Neural crest cell (in vitro differentiated cells): ENCODE measurements around the gene RYR1. TPM values are rescaled to one million over a fixed set of nuclear protein-coding genes. Genes with fewer than 3 reads are reported as not detected.

ENCODE experiments used
- DNase-seq: peaks from one replicate; pipeline ENCODE4 v3.0.0; 2021; ENCODE audit warnings: low read depth, mixed read lengths, low spot score
- H3K27ac Mint-ChIP-seq: one replicate; pipeline ENCODE4 v1.8.0; 2021; ENCODE audit warnings: mild to moderate bottlenecking, mixed read lengths; ENCODE audit not compliant: unreplicated experiment
- H3K27me3 Mint-ChIP-seq: 2 replicates; pipeline ENCODE4 v1.8.0; 2021; ENCODE audit warnings: low read depth, mild to moderate bottlenecking, mixed read lengths
- H3K36me3 Mint-ChIP-seq: 2 replicates; pipeline ENCODE4 v1.8.0; 2021; ENCODE audit warnings: low read depth, mild to moderate bottlenecking, mixed read lengths
- H3K4me1 Mint-ChIP-seq: 2 replicates; pipeline ENCODE4 v1.8.0; 2021; ENCODE audit warnings: mixed read lengths
- H3K4me3 Mint-ChIP-seq: one replicate; pipeline ENCODE4 v1.8.0; 2021; ENCODE audit warnings: mild to moderate bottlenecking, mixed read lengths
- H3K9me3 Mint-ChIP-seq: 2 replicates; pipeline ENCODE4 v1.8.0; 2021; ENCODE audit warnings: mixed read lengths
- CTCF ChIP-seq: fragments of 200-600 bp; sonication (generic); conservative IDR thresholded peaks from 2 replicates; pipeline ENCODE4 v1.5.0; 2021; ENCODE audit warnings: antibody characterized with exemption, mild to moderate bottlenecking
- long read RNA-seq: library from polyadenylated mRNA; unstranded; transcript quantifications from one replicate; pipeline ENCODE4 v2.0.0, GENCODE V29; 2020
- total RNA-seq: library from RNA; stranded (reverse); gene quantifications from 2 replicates; pipeline ENCODE4 v1.2.1, GENCODE V29; 2021

RYR1 gene
- total RNA-seq = 1.1 and 1.5 TPM in 2 replicates
- long read RNA-seq = 0 reads

- no peak within 1 kb of the TSS for H3K27ac Mint-ChIP-seq
- H3K4me1 Mint-ChIP-seq = peaks cover 13% of the 10 kb centered on the region
- no peak within 1 kb of the TSS for H3K4me3 Mint-ChIP-seq
- TF ChIP-seq CTCF = no peak
- H3K36me3 Mint-ChIP-seq = no peaks in the 10 kb centered on the region
- peaks cover 9% of the 10 kb centered on the region for H3K27me3 Mint-ChIP-seq
- DNase-seq = peak; percentile 56
- no peaks in the 10 kb centered on the region for H3K9me3 Mint-ChIP-seq
Observed at GRCh38 chr19:38433268-38433733, at the start of gene RYR1. Gene RYR1 (plus strand): TSS chr19:38433691. CDS start chr19:38433830, 139 bp downstream.

- DNase-seq = no peak
- TF ChIP-seq CTCF = no peak
- peaks cover 10% of the 10 kb centered on the region for H3K4me1 Mint-ChIP-seq
- no peak overlapping the region for H3K4me3 Mint-ChIP-seq
- no peaks in the 10 kb centered on the region for H3K9me3 Mint-ChIP-seq
- H3K27ac Mint-ChIP-seq = no peak overlapping the region
- peaks cover 15% of the 10 kb centered on the region for H3K36me3 Mint-ChIP-seq
- H3K27me3 Mint-ChIP-seq = peaks cover 4% of the 10 kb centered on the region
Observed at GRCh38 chr19:38383743-38384142, 49.7 kb upstream of the RYR1 start.

- peak overlapping the region; percentile 64 for H3K4me3 Mint-ChIP-seq
- H3K36me3 Mint-ChIP-seq = peaks cover 11% of the 10 kb centered on the region
- peaks cover 4% of the 10 kb centered on the region for H3K27me3 Mint-ChIP-seq
- DNase-seq = no peak
- H3K4me1 Mint-ChIP-seq = peaks cover 12% of the 10 kb centered on the region
- no peaks in the 10 kb centered on the region for H3K9me3 Mint-ChIP-seq
- H3K27ac Mint-ChIP-seq = no peak overlapping the region
- peak; percentile 23 for TF ChIP-seq CTCF
Observed at GRCh38 chr19:38384209-38385027, 49.1 kb upstream of the RYR1 start.

GRCh38 chr19:38385057-38385803 is 48.3 kb upstream of the RYR1 start:
- Mint-ChIP-seq H3K36me3 (peaks cover 9% of the 10 kb centered on the region), H3K4me3 (peak overlapping the region; percentile 64)
- TF ChIP-seq CTCF = no peak

GRCh38 chr19:38385804-38386257 is 47.7 kb upstream of the RYR1 start:
- no peaks in the 10 kb centered on the region for H3K9me3 Mint-ChIP-seq
- no peak for TF ChIP-seq CTCF
- DNase-seq = no peak
- H3K36me3 Mint-ChIP-seq = peaks cover 9% of the 10 kb centered on the region
- no peak overlapping the region for H3K27ac Mint-ChIP-seq
- peaks cover 4% of the 10 kb centered on the region for H3K27me3 Mint-ChIP-seq
- peaks cover 22% of the 10 kb centered on the region for H3K4me1 Mint-ChIP-seq
- H3K4me3 Mint-ChIP-seq = no peak overlapping the region

More at GRCh38 chr19:38385057-38385803, 48.3 kb upstream of the RYR1 start:
- no peaks in the 10 kb centered on the region for H3K9me3 Mint-ChIP-seq
- H3K27ac Mint-ChIP-seq = no peak overlapping the region
- peaks cover 4% of the 10 kb centered on the region for H3K27me3 Mint-ChIP-seq
- H3K4me1 Mint-ChIP-seq = peaks cover 20% of the 10 kb centered on the region
- no peak for DNase-seq
